GM18499 (cell line): ENCODE measurements around the gene CNTNAP3B.
"Not testable (repeated sequence)": the region's sequence is repeated elsewhere in the genome, so short reads cannot be mapped to it uniquely, and the experiment has no call there.

Experiments
- ATAC-seq: cut with Tn5 transposase; IDR thresholded peaks from one replicate; pipeline ENCODE4 v1.9.1; 2021; ENCODE audit warnings: moderate number of reproducible peaks; ENCODE audit not compliant: insufficient read depth, unreplicated experiment

The CNTNAP3B gene

DNA sequence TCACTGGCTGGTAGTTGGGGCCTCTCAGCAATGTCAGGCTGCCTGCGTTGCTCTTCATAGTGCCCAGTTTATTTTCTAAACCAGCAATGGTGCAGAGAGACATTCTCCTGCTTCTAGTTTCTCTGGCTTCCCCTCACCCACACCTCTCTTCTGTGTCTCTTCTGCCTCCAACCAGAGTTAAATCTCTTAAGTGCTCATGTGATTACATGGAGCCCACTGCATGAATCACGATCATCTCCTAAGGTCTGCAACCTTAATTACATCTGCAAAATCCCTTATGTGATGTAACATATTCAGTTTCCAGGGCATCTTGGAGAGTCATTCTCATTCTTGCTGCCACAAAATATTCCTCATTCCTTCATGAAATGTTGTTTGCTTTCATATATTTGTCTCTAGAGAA, 149.0 kb downstream of the CNTNAP3B start:
- ATAC-seq = not testable (repeated sequence)

GRCh38 chr9:41977965-41978600, 151.1 kb downstream of the CNTNAP3B start:
- not testable (repeated sequence) for ATAC-seq

GRCh38 chr9:41974906-41975305, 154.3 kb downstream of the CNTNAP3B start:
- ATAC-seq = not testable (repeated sequence)

GRCh38 chr9:41953007-41953406, 176.2 kb downstream of the CNTNAP3B start:
- not testable (repeated sequence) for ATAC-seq

DNA sequence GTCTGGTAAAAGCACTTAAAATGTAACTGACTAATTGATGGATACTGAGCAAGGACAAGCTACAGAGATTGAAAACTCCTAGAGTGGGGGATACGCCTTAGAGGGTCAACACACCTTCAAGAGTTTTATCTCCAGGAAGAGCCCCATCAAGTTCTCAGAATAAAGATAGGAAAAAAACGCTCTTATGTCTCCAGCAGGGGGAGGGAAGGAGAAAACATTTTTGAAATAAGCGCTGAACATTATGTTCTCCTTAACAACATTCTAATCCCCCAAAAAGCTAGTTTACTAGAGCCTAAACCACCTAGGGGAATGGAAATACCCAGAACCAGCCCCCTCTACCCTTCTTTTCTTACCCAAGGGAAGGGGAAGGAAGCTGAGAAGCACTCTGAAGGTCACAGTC, 187.5 kb downstream of the CNTNAP3B start:
- ATAC-seq = not testable (repeated sequence)

GRCh38 chr9:41938143-41938542, 191.1 kb downstream of the CNTNAP3B start:
- not testable (repeated sequence) for ATAC-seq

DNA sequence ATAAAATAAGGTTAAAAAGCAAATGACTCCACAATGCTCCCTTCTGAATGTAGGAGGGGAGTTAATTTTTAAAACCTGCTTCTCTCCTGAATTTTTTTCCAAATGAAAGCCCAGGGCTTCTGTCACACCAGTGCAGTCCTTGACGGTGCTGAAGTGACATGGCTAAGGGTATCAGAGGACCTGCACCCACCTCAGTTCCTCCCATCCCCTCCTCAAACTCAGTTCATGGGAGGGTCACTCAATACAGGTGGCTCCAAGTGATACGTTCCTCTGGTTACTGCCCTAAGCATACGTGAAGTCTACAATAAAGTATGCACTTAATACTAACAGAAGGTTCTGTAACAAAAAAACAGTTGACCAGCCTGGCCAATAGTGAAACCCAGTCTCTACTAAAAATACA, 193.5 kb downstream of the CNTNAP3B start:
- ATAC-seq = not testable (repeated sequence)

GRCh38 chr9:41929172-41929571, 200.1 kb downstream of the CNTNAP3B start:
- ATAC-seq = not testable (repeated sequence)

DNA sequence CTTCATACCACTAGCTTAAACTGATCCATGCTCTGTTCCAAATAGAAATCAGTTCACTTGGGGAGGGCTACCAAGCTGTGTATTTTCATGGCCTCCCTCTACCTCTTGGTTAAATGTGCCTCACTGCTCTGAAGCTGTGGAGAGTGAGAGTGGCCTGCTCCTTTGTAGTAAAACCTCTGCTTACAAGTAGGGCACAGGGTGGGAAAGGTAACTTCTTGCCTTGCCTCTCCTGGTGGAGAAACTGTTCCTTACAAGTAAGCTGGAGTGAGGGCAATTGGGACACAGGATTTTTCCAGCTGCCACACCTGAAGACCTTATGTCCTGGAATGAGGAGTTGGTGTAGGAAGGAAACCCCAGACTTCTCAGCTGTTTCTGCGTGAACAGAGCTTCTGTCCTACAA, 211.9 kb downstream of the CNTNAP3B start:
- not testable (repeated sequence) for ATAC-seq

- not testable (repeated sequence) for ATAC-seq
Measured at GRCh38 chr9:41905488-41905887, 223.7 kb downstream of the CNTNAP3B start.

DNA sequence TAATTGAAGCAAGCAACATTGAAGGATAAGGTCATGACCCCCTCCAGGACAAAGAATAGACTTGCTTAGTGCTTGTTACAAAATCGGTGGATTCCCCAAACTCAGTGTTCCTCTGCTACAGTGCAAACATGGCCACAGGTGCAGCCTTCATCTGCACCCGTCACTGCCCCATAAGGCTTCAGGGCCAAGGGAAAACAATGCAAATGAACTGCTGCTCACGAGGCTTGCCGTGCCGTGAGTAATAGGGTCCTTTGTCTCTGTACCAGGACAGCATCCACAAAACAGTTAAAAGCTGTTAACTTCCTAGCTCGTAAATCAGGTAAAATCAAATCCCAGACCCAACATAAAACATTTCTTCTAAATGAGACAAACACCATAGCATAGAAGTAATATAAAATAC, 226.5 kb downstream of the CNTNAP3B start:
- not testable (repeated sequence) for ATAC-seq

- ATAC-seq = not testable (repeated sequence)
Measured at GRCh38 chr9:41898720-41899343, 230.4 kb downstream of the CNTNAP3B start.

- ATAC-seq = not testable (repeated sequence)
Measured at GRCh38 chr9:41874557-41874956, 254.7 kb downstream of the CNTNAP3B start.

GRCh38 chr9:41855422-41855821, 273.8 kb downstream of the CNTNAP3B start:
- ATAC-seq = not testable (repeated sequence)

DNA sequence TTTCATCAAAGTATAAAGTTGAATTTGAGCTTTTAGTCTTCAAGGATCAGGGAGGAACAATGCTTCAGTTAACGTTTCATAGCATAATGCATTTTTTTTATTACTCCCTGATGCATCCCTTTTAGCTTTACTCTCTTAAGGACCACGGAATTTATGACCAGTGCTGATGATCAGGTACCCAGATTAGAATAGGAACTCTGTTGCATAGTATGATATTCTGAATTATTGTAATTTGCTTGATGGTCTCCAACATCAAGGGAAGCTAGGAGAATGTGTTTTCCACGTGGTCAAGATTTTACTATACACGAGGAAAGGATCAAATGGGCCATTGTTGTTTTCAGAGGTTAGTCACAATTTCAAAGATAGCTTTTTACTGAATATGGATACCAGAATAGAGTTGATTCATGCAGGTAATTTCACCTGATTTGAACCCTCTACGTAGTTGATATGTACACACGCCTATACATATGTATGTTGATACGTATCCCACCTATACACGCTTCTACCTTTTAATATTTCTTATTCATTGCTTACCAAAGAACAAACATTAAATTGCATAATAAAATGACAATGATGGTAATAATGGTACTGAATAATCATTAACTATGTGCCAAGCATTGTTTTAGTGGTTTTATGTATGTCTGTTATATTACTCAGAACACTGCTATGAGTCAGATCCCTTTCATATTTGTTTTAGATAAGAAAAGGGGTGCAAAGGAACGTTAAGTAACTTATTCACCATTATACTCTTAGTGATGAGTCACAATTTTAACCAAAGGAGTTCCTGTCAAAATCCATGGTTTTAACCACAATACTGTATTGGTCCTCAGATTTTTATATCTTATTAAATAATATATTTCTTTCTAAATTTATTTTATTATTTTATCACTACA, 277.1 kb downstream of the CNTNAP3B start:
- ATAC-seq = not testable (repeated sequence)

DNA sequence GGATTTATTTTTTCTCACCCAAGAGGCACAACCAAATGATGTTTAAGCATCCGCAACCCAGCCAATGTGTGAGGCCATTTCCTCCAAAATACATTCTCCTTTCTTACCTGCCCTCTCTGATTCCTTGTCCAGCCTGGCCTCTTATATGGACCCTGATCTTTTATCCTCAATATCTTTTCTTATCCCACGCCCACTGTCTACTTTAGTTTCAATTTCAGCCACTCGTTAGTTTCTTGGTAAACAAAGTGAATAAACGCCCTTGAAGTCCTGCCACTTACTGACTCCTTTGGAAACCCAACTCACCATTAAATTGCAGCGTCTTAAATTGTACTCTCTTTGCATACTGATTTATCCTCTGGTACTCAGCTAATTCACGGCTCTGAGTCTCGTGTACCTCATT, 281.4 kb downstream of the CNTNAP3B start:
- ATAC-seq = not testable (repeated sequence)
